GM19043 (cell line): ENCODE measurements around the gene TTC28.

Experiments used
- ATAC-seq: cut with Tn5 transposase; IDR thresholded peaks from one replicate; pipeline ENCODE4 v1.9.1; 2021; ENCODE audit warnings: low read depth; ENCODE audit not compliant: unreplicated experiment

The TTC28 gene

GRCh38 chr22:28449041-28449440 lies 230.6 kb downstream of the TTC28 start:
- no peak for ATAC-seq

GRCh38 chr22:28448625-28449024 lies 231.0 kb downstream of the TTC28 start:
- no peak for ATAC-seq

GRCh38 chr22:28444659-28445058 lies 235.0 kb downstream of the TTC28 start:
- ATAC-seq, result no peak

GRCh38 chr22:28443526-28443876 lies 236.1 kb downstream of the TTC28 start:
- no peak for ATAC-seq

GRCh38 chr22:28442711-28443525 lies 236.7 kb downstream of the TTC28 start:
- no peak for ATAC-seq

GRCh38 chr22:28442264-28442710 lies 237.4 kb downstream of the TTC28 start:
- ATAC-seq, result peak; percentile 53

GRCh38 chr22:28441720-28442263 lies 237.8 kb downstream of the TTC28 start:
- no peak for ATAC-seq

- ATAC-seq, result no peak
Measured at GRCh38 chr22:28440592-28441390, 238.8 kb downstream of the TTC28 start.

GRCh38 chr22:28438183-28438768 lies 241.4 kb downstream of the TTC28 start:
- ATAC-seq, result no peak

- ATAC-seq, result no peak
Measured at GRCh38 chr22:28435982-28436381, 243.7 kb downstream of the TTC28 start.

GRCh38 chr22:28435140-28435768 lies 244.4 kb downstream of the TTC28 start:
- no peak for ATAC-seq

- no peak for ATAC-seq
Measured at GRCh38 chr22:28430466-28431025, 249.1 kb downstream of the TTC28 start.

- ATAC-seq, result no peak
Measured at GRCh38 chr22:28429711-28430110, 249.9 kb downstream of the TTC28 start.

GRCh38 chr22:28428271-28428670 lies 251.4 kb downstream of the TTC28 start:
- no peak for ATAC-seq

- ATAC-seq, result no peak
Measured at GRCh38 chr22:28426346-28427132, 253.1 kb downstream of the TTC28 start.

- no peak for ATAC-seq
Measured at GRCh38 chr22:28425211-28425610, 254.4 kb downstream of the TTC28 start.

- no peak for ATAC-seq
Measured at GRCh38 chr22:28424427-28425080, 255.1 kb downstream of the TTC28 start.

- ATAC-seq, result no peak
Measured at GRCh38 chr22:28419919-28420318, 259.7 kb downstream of the TTC28 start.

- no peak for ATAC-seq
Measured at GRCh38 chr22:28418008-28418407, 261.6 kb downstream of the TTC28 start.
